ENCODE results near the gene GLIS1.
"Not testable (repeated sequence)": the region's sequence is repeated elsewhere in the genome, so short reads cannot be mapped to it uniquely, and the experiment has no call there.

Gene GLIS1

GRCh38 chr1:53653200-53653575 is 85.8 kb downstream of the GLIS1 start:
- no peak for DNase-seq (ENCODE audit: low read depth, low spot score)
- Histone ChIP-seq H3K27ac (no peak overlapping the region), H3K9ac (ENCODE audit: insufficient read length) (no peak overlapping the region), H3K36me3 (ENCODE audit: insufficient read depth, low read length) (no peaks in the 10 kb centered on the region), H3K9me3 (ENCODE audit: low read depth, low read length) (no peaks in the 10 kb centered on the region), H3K4me3 (no peak overlapping the region)
- TF ChIP-seq POLR2AphosphoS5 (IDR thresholded peaks at IDR 0.05; ENCODE audit: borderline replicate concordance, low read depth, low read length) (no peak), EZH2 (IDR thresholded peaks at IDR 0.05) (no peak), FOXP2 (optimal IDR thresholded peaks at IDR 0.05; ENCODE audit: control extremely low read depth, extremely low read length, insufficient read depth) (no peak)

- H3K9me3 ChIP-seq (ENCODE audit: low read depth, low read length): no peaks in the 10 kb centered on the region
Observed at GRCh38 chr1:53652441-53653199, 86.3 kb downstream of the GLIS1 start.

GRCh38 chr1:53651356-53651755 is 87.6 kb downstream of the GLIS1 start:
- Histone ChIP-seq H3K9ac (ENCODE audit: insufficient read length) (no peak overlapping the region), H3K4me3 (no peak overlapping the region), H3K27ac (no peak overlapping the region; the same call in 1 of the 2 replicates), H3K9me3 (ENCODE audit: low read depth, low read length) (no peaks in the 10 kb centered on the region), H3K36me3 (ENCODE audit: insufficient read depth, low read length) (no peaks in the 10 kb centered on the region)
- DNase-seq (ENCODE audit: low read depth, low spot score): no peak
- no peak for TF ChIP-seq EZH2 (IDR thresholded peaks at IDR 0.05)
- no peak for TF ChIP-seq POLR2AphosphoS5 (IDR thresholded peaks at IDR 0.05; ENCODE audit: borderline replicate concordance, low read depth, low read length)
- no peak for TF ChIP-seq FOXP2 (optimal IDR thresholded peaks at IDR 0.05; ENCODE audit: control extremely low read depth, extremely low read length, insufficient read depth)

More at GRCh38 chr1:53652441-53653199, 86.3 kb downstream of the GLIS1 start:
- H3K27ac ChIP-seq: no peak overlapping the region
- no peak for DNase-seq (ENCODE audit: low read depth, low spot score)
- H3K4me3 ChIP-seq: no peak overlapping the region
- no peak overlapping the region for H3K9ac ChIP-seq (ENCODE audit: insufficient read length)
- H3K36me3 ChIP-seq (ENCODE audit: insufficient read depth, low read length): no peaks in the 10 kb centered on the region
- TF ChIP-seq EZH2 (IDR thresholded peaks at IDR 0.05) (no peak), POLR2AphosphoS5 (IDR thresholded peaks at IDR 0.05; ENCODE audit: borderline replicate concordance, low read depth, low read length) (no peak), FOXP2 (optimal IDR thresholded peaks at IDR 0.05; ENCODE audit: control extremely low read depth, extremely low read length, insufficient read depth) (no peak)

- Histone ChIP-seq H3K9me3 (ENCODE audit: low read depth, low read length) (no peaks in the 10 kb centered on the region), H3K4me3 (no peak overlapping the region), H3K9ac (ENCODE audit: insufficient read length) (no peak overlapping the region), H3K36me3 (ENCODE audit: insufficient read depth, low read length) (no peaks in the 10 kb centered on the region), H3K27ac (no peak overlapping the region)
- TF ChIP-seq FOXP2 (optimal IDR thresholded peaks at IDR 0.05; ENCODE audit: control extremely low read depth, extremely low read length, insufficient read depth): no peak
- TF ChIP-seq EZH2 (IDR thresholded peaks at IDR 0.05): no peak
- TF ChIP-seq POLR2AphosphoS5 (IDR thresholded peaks at IDR 0.05; ENCODE audit: borderline replicate concordance, low read depth, low read length): no peak
- DNase-seq (ENCODE audit: low read depth, low spot score): no peak
Observed at GRCh38 chr1:53648516-53648915, 90.4 kb downstream of the GLIS1 start.

GRCh38 chr1:53647915-53648314 is 91.0 kb downstream of the GLIS1 start:
- not testable (repeated sequence) for H3K9ac ChIP-seq (ENCODE audit: insufficient read length); H3K27ac ChIP-seq; DNase-seq (ENCODE audit: low read depth, low spot score); H3K4me3 ChIP-seq; H3K9me3 ChIP-seq (ENCODE audit: low read depth, low read length); H3K36me3 ChIP-seq (ENCODE audit: insufficient read depth, low read length)

GRCh38 chr1:53646732-53647131 is 92.2 kb downstream of the GLIS1 start:
- DNase-seq (ENCODE audit: low read depth, low spot score): no peak
- H3K9me3 ChIP-seq (ENCODE audit: low read depth, low read length): no peaks in the 10 kb centered on the region
- H3K9ac ChIP-seq (ENCODE audit: insufficient read length): no peak overlapping the region
- H3K4me3 ChIP-seq: no peak overlapping the region
- no peak overlapping the region for H3K27ac ChIP-seq
- TF ChIP-seq POLR2AphosphoS5 (IDR thresholded peaks at IDR 0.05; ENCODE audit: borderline replicate concordance, low read depth, low read length): no peak
- TF ChIP-seq FOXP2 (optimal IDR thresholded peaks at IDR 0.05; ENCODE audit: control extremely low read depth, extremely low read length, insufficient read depth): no peak
- no peak for TF ChIP-seq EZH2 (IDR thresholded peaks at IDR 0.05)
- no peaks in the 10 kb centered on the region for H3K36me3 ChIP-seq (ENCODE audit: insufficient read depth, low read length)

- DNase-seq (ENCODE audit: low read depth, low spot score): no peak
- H3K27ac ChIP-seq: no peak overlapping the region
- no peaks in the 10 kb centered on the region for H3K36me3 ChIP-seq (ENCODE audit: insufficient read depth, low read length)
- no peak overlapping the region for H3K4me3 ChIP-seq
- TF ChIP-seq POLR2AphosphoS5 (IDR thresholded peaks at IDR 0.05; ENCODE audit: borderline replicate concordance, low read depth, low read length) (no peak), EZH2 (IDR thresholded peaks at IDR 0.05) (no peak), FOXP2 (optimal IDR thresholded peaks at IDR 0.05; ENCODE audit: control extremely low read depth, extremely low read length, insufficient read depth) (no peak)
- H3K9ac ChIP-seq (ENCODE audit: insufficient read length): no peak overlapping the region
- no peaks in the 10 kb centered on the region for H3K9me3 ChIP-seq (ENCODE audit: low read depth, low read length)
Observed at GRCh38 chr1:53645690-53646078, 93.3 kb downstream of the GLIS1 start.

GRCh38 chr1:53644909-53645689 is 93.9 kb downstream of the GLIS1 start:
- Histone ChIP-seq H3K27ac (no peak overlapping the region), H3K4me3 (no peak overlapping the region), H3K9ac (ENCODE audit: insufficient read length) (no peak overlapping the region), H3K36me3 (ENCODE audit: insufficient read depth, low read length) (no peaks in the 10 kb centered on the region), H3K9me3 (ENCODE audit: low read depth, low read length) (no peaks in the 10 kb centered on the region)
- no peak for DNase-seq (ENCODE audit: low read depth, low spot score)
- TF ChIP-seq FOXP2 (optimal IDR thresholded peaks at IDR 0.05; ENCODE audit: control extremely low read depth, extremely low read length, insufficient read depth) (no peak), EZH2 (IDR thresholded peaks at IDR 0.05) (no peak), POLR2AphosphoS5 (IDR thresholded peaks at IDR 0.05; ENCODE audit: borderline replicate concordance, low read depth, low read length) (no peak)

Data from SK-N-MC (cell line).